HG02678 (cell line): ENCODE results near the gene HNRNPH3.

Source experiments
- ATAC-seq: cut with Tn5 transposase; IDR thresholded peaks from one replicate; pipeline ENCODE4 v1.9.1; 2021; ENCODE audit warnings: mild to moderate bottlenecking, moderate library complexity; ENCODE audit not compliant: unreplicated experiment

Gene HNRNPH3

DNA sequence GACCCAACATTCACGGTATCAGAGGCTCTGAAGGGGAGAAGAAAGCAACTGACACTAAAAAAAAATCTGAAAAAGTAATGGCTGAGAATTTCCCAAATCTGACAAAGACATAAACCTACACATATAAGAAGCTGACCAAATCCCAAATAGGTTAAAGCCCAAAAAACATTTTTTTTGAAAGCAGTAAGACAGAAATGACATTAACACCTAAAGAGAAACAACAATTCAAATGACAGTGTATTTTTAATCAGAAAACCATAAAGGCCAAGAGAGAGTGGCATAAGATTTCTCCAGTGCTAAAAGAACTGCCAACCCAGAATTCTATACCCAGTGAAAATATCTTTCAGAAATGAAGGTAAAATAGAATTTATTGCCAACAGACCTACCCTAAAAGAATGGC is 39.7 kb downstream of the HNRNPH3 start:
- ATAC-seq = no peak

- no peak for ATAC-seq
Observed at GRCh38 chr10:68385740-68386139, 53.9 kb downstream of the HNRNPH3 start.
